Endothelial cell of umbilical vein (primary cell): Measurements from ENCODE around the gene TMEM62. TPM values are rescaled to one million over a fixed set of nuclear protein-coding genes. Genes with fewer than 3 reads are reported as not detected.

Experiments
- BruUV-seq: library from RNA; stranded (reverse); fragments of 400-500 nt; replicated peaks from 2 replicates; lab custom pipeline; 2021; lab: Mats Ljungman, UMichigan
- CTCF ChIA-PET: fragments of 300-600, 350-600 bp; sonication (Branson Sonifier 250); formaldehyde crosslinking; loops from one replicate; lab custom pipeline; 2021; ENCODE audit warnings: antibody characterized with exemption, inconsistent platforms; lab: Charles Lee
- POLR2A ChIA-PET: fragments of 300-600, 350-600 bp; sonication (Branson Sonifier 250); formaldehyde crosslinking; loops from one replicate; lab custom pipeline; 2021; ENCODE audit warnings: antibody characterized with exemption, inconsistent platforms; lab: Charles Lee
- DNase-seq: peaks from one replicate; pipeline ENCODE4 v3.0.0-alpha.2; 2011; ENCODE audit warnings: low read depth, low spot score
- FAIRE-seq: peaks from 2 replicates; lab custom pipeline; 2011; peaks lifted over from hg19 to GRCh38; lab: Jason Lieb, UNC
- H2AFZ ChIP-seq: 2 replicates; pipeline ENCODE4 v1.6.0; 2012; ENCODE audit warnings: low read depth, low read length, control low read depth, inconsistent platforms
- H3K27ac ChIP-seq: 2 replicates; pipeline ENCODE4 v1.5.1; 2011; ENCODE audit warnings: low read depth, mild to moderate bottlenecking, control low read depth, low read length, moderate library complexity; ENCODE audit not compliant: insufficient read depth
- H3K27me3 ChIP-seq, 2 experiments: 2 replicates each; pipeline versions ENCODE4 v1.6.0 to v1.6.1; 2011; ENCODE audit warnings: low read length in 2 of 2, mixed read lengths in 1 of 2; ENCODE audit not compliant: control insufficient read depth in 2 of 2, insufficient read depth in 2 of 2
- H3K36me3 ChIP-seq, 2 experiments: 2 replicates in 1 of 2; 3 replicates in 1 of 2; pipeline ENCODE4 v1.5.1; 2011; ENCODE audit warnings: low read length in 2 of 2, mild to moderate bottlenecking in 1 of 2, moderate library complexity in 1 of 2; ENCODE audit not compliant: control insufficient read depth in 2 of 2, insufficient read depth in 2 of 2; ENCODE audit errors: extremely low read depth in 1 of 2
- H3K4me1 ChIP-seq: 3 replicates; pipeline ENCODE4 v1.5.1; 2011; ENCODE audit warnings: mild to moderate bottlenecking, low read length; ENCODE audit not compliant: control insufficient read depth, insufficient read depth; ENCODE audit errors: extremely low read depth
- H3K4me2 ChIP-seq: 2 replicates; pipeline ENCODE4 v1.6.1; 2011; ENCODE audit warnings: low read length, control low read depth, mixed read lengths; ENCODE audit not compliant: insufficient read depth
- H3K4me3 ChIP-seq, 3 experiments: fragments of 200-600 bp in 1 of 3; sonication (generic), shearing (Covaris generic) in 1 of 3; replicated peaks in 1 of 3; 2 replicates each; pipeline ENCODE4 v1.5.1; 2011 to 2016; ENCODE audit warnings: control low read depth in 3 of 3, low read length in 3 of 3, mild to moderate bottlenecking in 2 of 3, inconsistent platforms in 1 of 3, low read depth in 1 of 3, moderate library complexity in 1 of 3; ENCODE audit not compliant: insufficient read depth in 1 of 3
- H3K79me2 ChIP-seq: 2 replicates; pipeline ENCODE4 v1.6.0; 2012; ENCODE audit warnings: low read length, inconsistent platforms; ENCODE audit not compliant: control insufficient read depth, insufficient read depth
- H3K9ac ChIP-seq: replicated peaks from 2 replicates; pipeline ENCODE3; 2011; ENCODE audit warnings: low read length, control low read depth; ENCODE audit not compliant: insufficient read depth; ENCODE audit errors: extremely low read depth
- H3K9me1 ChIP-seq: replicated peaks from 3 replicates; pipeline ENCODE4 v1.6.0; 2011; ENCODE audit warnings: mild to moderate bottlenecking, low read length; ENCODE audit not compliant: control insufficient read depth, insufficient read depth; ENCODE audit errors: extremely low read depth
- H3K9me3 ChIP-seq: replicated peaks from 2 replicates; pipeline ENCODE4 v1.5.1; 2012; ENCODE audit warnings: low read length, inconsistent platforms; ENCODE audit not compliant: control insufficient read depth, insufficient read depth
- H4K20me1 ChIP-seq: replicated peaks from 2 replicates; pipeline ENCODE3; 2011; ENCODE audit warnings: mild to moderate bottlenecking, low read length; ENCODE audit not compliant: control insufficient read depth, insufficient read depth; ENCODE audit errors: extremely low read depth
- CTCF ChIP-seq, 2 donors: IDR thresholded peaks; 1 replicate in 1 of 2; 2 replicates in 1 of 2; pipeline ENCODE4 v1.5.1; 2011; ENCODE audit warnings: low read length in 2 of 2, mild to moderate bottlenecking in 2 of 2, moderate library complexity in 2 of 2, control low read depth in 1 of 2, inconsistent platforms in 1 of 2, low read depth in 1 of 2; ENCODE audit not compliant: insufficient read depth in 1 of 2; ENCODE audit errors: extremely low read depth in 1 of 2
- EZH2 ChIP-seq: IDR thresholded peaks from 2 replicates; pipeline ENCODE4 v1.6.1; 2012; ENCODE audit warnings: borderline replicate concordance, low read depth, mild to moderate bottlenecking, moderate library complexity, low read length, inconsistent platforms; ENCODE audit not compliant: severe bottlenecking
- FOS ChIP-seq: IDR thresholded peaks from 2 replicates; pipeline ENCODE4 v1.6.1; 2011; ENCODE audit warnings: mild to moderate bottlenecking, low read length, moderate library complexity, borderline replicate concordance; ENCODE audit not compliant: insufficient read depth
- GATA2 ChIP-seq: IDR thresholded peaks from 2 replicates; pipeline ENCODE4 v1.7.0; 2011; ENCODE audit warnings: low read depth, mild to moderate bottlenecking, moderate library complexity, mixed read lengths, low read length; ENCODE audit not compliant: insufficient read length, insufficient read depth
- JUN ChIP-seq: IDR thresholded peaks from 2 replicates; pipeline ENCODE4 v1.6.1; 2011; ENCODE audit warnings: borderline replicate concordance, low read depth; ENCODE audit not compliant: insufficient read length, insufficient read depth
- MAX ChIP-seq: IDR thresholded peaks from 2 replicates; pipeline ENCODE4 v1.6.1; 2011; ENCODE audit not compliant: insufficient read depth, insufficient read length
- MYC ChIP-seq: IDR thresholded peaks from one replicate; pipeline ENCODE4 v1.6.1; 2011; ENCODE audit warnings: mild to moderate bottlenecking, low read depth, low read length
- POLR2A ChIP-seq: IDR thresholded peaks from 2 replicates; pipeline ENCODE4 v1.6.1; 2012; ENCODE audit warnings: low read depth, mild to moderate bottlenecking, control low read depth, low read length
- POLR2AphosphoS5 ChIP-seq: IDR thresholded peaks from 2 replicates; pipeline ENCODE4 v1.6.1; 2012; ENCODE audit warnings: low read depth, mild to moderate bottlenecking, control low read depth, low read length, moderate library complexity; ENCODE audit not compliant: insufficient read depth
- dilution Hi-C: fragments of 300-500 bp; cut with MboI; formaldehyde crosslinking; loops from one replicate; pipeline ENCODE4 v1.15.0; 2019; ENCODE audit warnings: low sequenced_read_pairs; ENCODE audit not compliant: extremely low pct_ligation_motif_present
- intact Hi-C: fragments of 100-400 bp; cut with micrococcal nuclease; formaldehyde crosslinking; loops from one replicate; pipeline ENCODE4 v1.10.0; 2022
- polyA plus RNA-seq, 4 experiments: library from polyadenylated mRNA; depleted of rRNA in 3 of 4; stranded (reverse) in 3 of 4; unstranded in 1 of 4; fragments of >200 nt; gene quantifications; 2 replicates each; pipeline versions ENCODE4 v1.2.1 to v1.2.3, GENCODE V29; 2011 to 2012; ENCODE audit warnings: missing spikeins in 1 of 4
- total RNA-seq: library from RNA; stranded (reverse); gene quantifications from 2 replicates; pipeline ENCODE4 v1.2.3, GENCODE V29; 2021

TMEM62 gene
- total and polyA plus RNA-seq, 2 donors (not counting 3 experiments of a cell fraction or from before 2014, with no cell fraction given), result 10.4 to 22.2 TPM

- Histone ChIP-seq H3K27me3 (peaks cover 4 to 21% of the 10 kb centered on the region in 2 experiments), H4K20me1 (no peaks in the 10 kb centered on the region), H3K79me2 (no peaks in the 10 kb centered on the region), H3K4me3 (no peak overlapping the region), H3K4me1 (no peaks in the 10 kb centered on the region), H3K9me3 (no peaks in the 10 kb centered on the region), H3K4me2 (no peak overlapping the region), H3K9me1 (no peaks in the 10 kb centered on the region), H3K9ac (no peak overlapping the region), H2AFZ (no peak overlapping the region), H3K36me3 (no peaks in the 10 kb centered on the region), H3K27ac (no peak overlapping the region)
- CTCF ChIA-PET, result interaction anchor here (2.4 to 3.8 kb wide), 2 partner anchors 14 kb away, joined by 9 to 27 read pairs; no protein-coding TSS in a partner anchor
- POLR2A ChIA-PET, result no interaction called here
- intact Hi-C loops, result no loop called here
- no peak for FAIRE-seq
- dilution Hi-C loops, result no loop called here
- no TSS peak for BruUV-seq
- TF ChIP-seq MYC (no peak), CTCF (IDR thresholded peaks at IDR 0.05; ENCODE audit: extremely low read depth in 1 of 2, insufficient read depth in 1 of 2, low read depth in 1 of 2, low read length in 2 of 2) (no peak), FOS (no peak), JUN (no peak), POLR2A (no peak), GATA2 (no peak), MAX (no peak), EZH2 (no peak), POLR2AphosphoS5 (no peak)
- DNase-seq, result no peak
Observed at GRCh38 chr15:43211224-43211735, 77.9 kb downstream of the TMEM62 start.
